Fibroblast of skin of right biceps (primary cell): Measurements from ENCODE around the gene AKAP1.

Experiments used
- DNase-seq: peaks from one replicate; pipeline ENCODE4 v3.0.0-alpha.2; 2013

Gene AKAP1

GRCh38 chr17:57084802-57085447 lies at the start of gene AKAP1:
AKAP1 (plus strand) TSS chr17:57085246; CDS start chr17:57105465, 20,219 bp downstream.
- DNase-seq: peak; percentile 94

DNA sequence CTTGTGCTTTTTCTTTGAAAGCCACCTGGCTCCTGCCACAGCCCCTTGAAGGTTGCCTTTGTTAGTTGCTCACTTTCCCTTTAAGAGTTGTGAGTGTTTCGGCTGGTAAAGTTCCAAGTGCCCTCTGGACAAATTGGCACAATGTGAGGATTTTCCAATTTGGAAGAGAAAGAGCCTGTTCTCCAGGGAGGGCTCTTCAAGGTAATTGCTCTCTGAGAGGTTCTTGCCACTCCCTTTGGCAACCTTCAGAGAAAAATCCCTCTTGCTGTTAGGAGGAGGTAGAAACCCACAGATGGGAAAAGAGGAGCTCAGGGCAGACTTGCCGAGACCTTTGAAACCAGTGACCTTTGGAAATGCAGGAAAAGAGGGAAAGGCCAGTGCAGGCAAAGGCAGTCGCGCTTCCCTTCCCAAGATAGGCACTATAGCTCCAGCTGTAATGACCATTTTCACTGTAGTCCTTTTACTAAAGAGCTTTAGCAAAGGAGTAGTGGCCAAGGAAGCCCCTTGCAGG lies 49.0 kb upstream of the AKAP1 start:
- DNase-seq: no peak

DNA sequence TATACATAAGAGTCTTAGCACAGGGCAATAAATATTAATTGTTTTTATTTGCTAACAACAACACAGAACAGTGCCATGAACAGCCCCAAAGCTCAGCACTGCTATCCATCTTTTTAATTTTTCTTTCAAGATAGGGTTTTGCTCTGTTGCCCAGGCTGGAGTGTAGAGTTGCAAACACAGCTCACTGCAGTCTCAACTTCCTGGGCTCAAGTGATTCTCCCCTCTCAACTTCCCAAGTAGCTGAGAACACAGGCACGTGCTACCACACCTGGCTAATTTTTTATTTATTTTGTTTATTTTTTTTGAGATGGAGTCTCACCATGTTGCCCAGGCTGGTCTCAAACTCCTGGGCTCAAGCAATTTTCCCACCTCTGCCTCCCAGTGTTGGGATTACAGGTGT lies 47.6 kb upstream of the AKAP1 start:
- DNase-seq: no peak

DNA sequence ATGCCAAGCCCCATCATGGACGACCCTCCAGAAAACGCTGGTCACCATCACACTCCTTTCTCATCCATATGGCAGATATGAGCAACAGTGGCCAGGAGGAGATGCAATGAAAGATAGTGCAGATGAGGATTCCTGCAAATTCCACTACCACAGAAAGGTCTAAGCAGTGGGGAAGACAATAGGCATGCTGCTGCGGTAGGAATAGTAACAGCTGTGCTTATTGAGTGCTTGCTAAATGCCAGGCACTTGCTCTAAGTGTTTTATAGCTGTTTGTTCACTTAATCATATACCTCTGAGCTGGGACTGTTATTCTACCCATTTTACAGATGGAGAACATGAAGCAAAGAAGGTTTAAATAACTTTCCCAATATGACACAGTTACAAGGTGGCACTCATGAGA lies 46.6 kb upstream of the AKAP1 start:
- DNase-seq: no peak

DNA sequence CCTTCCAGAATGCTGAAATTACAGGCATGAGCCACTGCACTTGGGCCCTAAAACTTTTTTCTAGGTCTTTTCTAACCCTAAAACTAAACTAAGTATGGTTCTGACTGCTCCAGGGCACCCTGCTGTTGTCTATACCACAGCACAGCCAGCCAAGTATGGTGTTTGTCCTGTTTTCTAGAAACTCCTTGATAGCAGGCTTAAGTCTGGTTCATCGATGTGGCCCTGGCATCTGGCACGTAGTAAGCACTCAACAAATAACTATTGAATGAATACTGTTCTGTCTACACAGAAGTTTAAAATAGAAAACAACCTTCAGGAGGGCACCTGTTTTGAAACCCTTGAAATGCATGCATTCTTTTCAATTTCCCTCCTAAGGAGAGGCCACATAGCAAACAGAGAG lies 44.5 kb upstream of the AKAP1 start:
- no peak for DNase-seq

DNA sequence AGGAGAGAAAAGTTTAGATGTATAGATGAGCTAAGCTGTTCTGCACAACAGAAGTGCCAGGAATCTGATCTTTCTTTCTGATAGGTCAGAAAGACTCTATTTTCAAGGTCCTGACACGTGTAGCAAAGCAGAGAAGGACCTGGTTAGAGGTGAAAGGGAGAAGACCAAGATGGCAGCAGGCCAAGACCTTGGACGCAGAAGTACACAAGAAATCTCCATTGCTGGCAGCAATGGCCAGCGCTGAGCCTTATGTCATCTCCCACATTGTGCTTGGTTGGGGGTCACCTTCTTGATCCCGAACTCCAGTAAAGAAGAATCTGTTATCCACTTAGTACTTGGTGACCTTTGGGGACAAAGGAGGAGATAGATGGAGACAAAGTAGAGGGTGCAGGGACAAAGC lies 41.8 kb upstream of the AKAP1 start:
- no peak for DNase-seq

DNA sequence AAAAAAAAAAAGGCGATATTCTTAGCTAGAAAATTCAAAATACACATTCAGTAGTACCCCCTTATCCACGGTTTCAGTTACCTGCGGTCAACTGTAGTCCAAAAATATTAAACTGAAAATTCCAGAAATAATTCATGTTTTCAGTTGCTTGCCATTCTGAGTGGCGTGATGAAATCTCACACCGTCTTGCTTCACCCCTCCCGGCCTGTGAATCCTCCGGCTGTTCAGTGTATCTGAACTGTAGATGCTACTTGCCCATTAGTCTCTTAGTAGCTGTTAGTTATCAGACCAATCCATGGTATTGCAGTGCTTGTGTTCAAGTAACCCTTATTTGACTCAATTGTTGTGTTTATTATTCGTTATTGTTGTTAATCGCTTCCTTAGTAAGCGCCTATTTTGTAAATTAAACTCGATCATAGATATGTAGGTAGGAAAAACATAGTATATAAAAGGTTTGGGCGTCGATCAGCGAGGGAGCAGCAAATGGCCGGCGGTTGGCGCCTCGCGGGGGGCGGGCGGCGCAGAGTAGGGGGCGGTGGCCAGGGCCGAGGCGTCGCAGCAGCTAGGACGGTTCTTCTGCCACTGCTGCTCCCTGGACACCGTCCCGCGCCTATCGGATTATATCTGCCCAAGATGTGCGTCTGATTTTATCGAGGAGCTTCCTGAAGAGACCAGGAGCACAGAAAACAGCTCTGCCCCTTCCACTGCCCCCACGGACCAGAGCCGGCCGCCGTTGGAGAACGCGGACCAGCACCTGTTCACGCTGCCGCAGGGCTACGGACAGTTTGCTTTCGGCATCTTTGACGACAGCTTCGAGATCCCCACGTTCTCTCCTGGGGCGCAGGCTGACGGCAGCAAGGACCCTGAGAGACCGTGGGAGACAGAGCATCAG lies 39.8 kb upstream of the AKAP1 start:
- no peak for DNase-seq

DNA sequence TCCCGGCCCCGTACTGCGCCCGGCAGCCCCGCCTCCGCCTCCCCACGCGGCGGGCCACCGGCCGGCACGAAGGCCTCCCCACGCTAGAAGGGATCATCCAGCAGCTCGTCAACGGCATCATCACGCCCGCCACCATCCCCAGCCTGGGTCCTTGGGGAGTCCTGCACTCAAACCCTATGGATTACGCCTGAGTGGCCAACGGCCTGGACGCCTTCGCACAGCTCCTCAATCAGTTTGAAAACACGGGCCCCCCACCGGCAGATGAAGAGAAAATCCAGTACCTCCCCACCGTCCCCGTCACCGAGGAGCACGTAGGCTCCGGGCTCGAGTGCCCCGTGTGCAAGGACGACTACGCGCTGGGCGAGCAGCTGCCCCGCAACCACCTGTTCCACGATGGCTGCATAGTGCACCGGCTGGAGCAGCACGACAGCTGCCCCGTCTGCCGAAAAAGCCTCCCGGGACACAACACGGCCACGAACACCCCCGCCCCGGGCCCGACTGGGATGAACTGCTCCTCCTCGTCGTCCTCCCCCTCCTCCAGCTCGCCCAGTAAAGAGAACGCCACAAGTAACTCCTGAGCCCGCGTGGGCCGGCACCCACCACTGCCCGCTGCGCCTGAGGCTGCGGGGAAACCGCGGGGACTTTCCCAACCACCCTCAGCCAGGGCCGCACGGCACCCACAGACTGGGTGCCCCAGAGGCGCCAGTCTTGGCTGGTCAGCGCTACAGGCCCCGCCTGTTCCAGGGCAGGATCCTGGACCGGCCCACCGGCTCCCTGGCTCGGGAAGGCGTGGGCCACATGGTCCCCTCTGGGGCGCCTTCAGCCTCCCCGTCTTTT lies 39.0 kb upstream of the AKAP1 start:
- DNase-seq: no peak

- DNase-seq: no peak
These were observed 38.3 kb upstream of the AKAP1 start for GRCh38 chr17:57046749-57047148.

DNA sequence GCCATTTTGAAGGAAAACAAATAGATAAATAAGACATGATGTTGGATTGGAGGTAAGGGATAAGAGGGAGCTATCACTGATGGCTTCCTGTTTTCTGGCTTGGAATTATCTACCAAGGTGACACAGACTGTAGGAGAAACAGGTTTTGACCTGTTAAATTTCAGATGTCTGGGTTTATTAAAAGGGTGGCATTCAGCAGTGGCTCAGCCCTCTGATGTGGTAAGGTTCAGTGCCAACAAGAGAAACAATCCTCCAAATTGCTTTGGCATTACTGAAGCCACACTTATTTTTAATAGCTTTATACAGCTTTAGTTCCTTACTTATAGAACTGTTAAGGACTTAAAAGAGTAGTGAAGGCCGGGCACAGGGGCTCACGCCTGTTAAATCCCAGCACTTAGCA lies 37.0 kb upstream of the AKAP1 start:
- DNase-seq: no peak

DNA sequence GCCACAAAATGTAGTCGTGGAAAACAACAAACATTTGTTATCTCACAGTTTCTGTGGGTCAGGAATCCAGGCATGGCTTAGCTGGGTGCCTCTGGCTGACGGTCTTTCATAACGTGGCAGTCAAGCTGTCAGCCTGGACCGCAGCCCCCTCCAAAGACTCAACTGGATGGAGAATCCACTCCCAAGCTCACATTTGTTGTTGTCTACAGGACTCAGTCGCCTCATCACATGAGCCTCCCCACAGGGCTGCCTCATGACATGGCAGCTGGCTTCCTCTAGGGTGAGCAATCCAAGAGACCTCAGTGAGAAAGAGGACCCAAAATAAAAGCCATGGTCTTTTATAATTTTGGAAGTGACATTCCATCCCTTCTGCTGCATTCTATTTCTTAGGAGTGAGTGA lies 34.7 kb upstream of the AKAP1 start:
- DNase-seq: no peak

DNA sequence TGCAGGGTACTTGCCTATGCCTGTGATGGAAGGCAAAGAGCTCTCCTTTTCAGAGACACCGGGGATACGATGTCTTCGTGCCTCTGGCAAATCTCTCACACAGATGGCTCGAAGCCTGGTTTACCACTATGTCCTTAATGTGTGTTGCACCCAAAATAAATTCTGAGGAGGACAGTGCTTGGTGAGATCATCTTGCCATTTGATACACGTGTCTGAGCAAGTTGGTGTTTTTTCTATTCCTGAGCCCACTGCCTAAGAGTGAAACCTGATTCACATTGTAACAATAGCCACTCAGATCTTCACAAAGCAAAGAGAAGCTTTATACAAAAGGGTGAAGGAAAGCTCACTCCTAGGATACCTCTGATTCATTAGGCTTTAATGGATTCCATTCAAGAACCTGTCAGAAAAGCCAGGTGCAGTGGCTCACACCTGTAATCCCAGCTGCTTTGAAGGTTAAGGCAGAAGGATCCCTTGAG lies 33.1 kb upstream of the AKAP1 start:
- no peak for DNase-seq

GRCh38 chr17:57062865-57063264 lies 22.2 kb upstream of the AKAP1 start:
- DNase-seq: no peak

DNA sequence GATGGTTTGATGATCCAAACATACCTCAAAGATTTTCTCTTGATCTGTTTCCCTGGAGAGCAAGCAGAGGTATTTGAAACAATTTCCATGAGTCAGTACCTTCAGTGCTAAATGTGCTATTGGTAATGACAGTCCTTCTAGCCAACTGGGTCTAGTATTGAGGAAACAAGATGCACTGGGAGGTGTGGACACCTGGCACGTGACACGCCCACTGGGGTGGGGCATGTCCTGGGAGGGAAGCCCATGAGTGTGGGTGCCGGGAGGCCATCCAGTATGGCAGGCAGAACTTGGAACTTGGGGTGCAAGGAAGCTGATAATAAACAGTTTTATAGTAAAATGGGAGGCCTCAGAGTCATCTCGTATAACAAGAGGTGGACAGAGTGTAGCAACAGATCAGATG lies 17.9 kb upstream of the AKAP1 start:
- DNase-seq: no peak

DNA sequence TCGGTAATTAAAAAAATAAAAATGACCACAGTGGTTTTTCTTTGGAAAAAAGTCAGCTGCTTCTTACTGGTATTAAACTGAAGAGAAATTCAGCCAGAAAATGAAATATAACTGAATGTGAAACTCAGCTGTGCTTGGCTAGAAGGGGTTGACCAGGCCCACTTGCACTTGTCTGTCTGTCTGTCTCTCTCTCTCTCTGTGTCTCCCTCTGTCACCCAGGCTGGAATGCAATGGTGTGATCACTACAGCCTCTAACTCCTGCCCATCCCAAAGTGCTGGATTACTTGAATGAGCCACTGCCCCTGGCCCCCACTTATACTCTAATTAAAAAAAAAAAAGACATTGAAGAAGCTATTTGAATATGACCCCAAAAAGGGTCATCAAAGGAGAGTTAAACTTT lies 17.3 kb upstream of the AKAP1 start:
- no peak for DNase-seq

DNA sequence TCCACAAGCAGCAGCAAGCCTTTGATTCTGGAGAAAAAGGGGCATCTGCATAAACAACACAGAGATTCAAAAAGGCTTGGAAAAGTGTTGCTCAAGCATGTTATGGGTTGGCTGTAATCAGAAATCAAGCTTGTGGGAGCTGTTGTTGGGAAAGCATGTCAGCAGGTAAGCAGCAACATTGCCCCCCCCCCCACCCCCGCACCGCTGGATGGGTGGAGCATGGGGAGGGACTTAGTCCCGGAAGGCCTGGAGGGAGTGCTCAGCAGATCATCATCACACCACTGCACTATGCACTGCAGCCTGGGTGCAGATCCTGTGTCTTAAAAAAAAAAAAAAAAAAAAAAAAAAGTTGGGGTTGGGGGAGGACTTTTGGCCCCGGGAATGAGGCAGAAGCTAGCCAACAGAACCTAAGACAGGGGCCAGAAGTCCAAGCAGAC lies 16.8 kb upstream of the AKAP1 start:
- DNase-seq: no peak

GRCh38 chr17:57068707-57069106 lies 16.3 kb upstream of the AKAP1 start:
- no peak for DNase-seq

DNA sequence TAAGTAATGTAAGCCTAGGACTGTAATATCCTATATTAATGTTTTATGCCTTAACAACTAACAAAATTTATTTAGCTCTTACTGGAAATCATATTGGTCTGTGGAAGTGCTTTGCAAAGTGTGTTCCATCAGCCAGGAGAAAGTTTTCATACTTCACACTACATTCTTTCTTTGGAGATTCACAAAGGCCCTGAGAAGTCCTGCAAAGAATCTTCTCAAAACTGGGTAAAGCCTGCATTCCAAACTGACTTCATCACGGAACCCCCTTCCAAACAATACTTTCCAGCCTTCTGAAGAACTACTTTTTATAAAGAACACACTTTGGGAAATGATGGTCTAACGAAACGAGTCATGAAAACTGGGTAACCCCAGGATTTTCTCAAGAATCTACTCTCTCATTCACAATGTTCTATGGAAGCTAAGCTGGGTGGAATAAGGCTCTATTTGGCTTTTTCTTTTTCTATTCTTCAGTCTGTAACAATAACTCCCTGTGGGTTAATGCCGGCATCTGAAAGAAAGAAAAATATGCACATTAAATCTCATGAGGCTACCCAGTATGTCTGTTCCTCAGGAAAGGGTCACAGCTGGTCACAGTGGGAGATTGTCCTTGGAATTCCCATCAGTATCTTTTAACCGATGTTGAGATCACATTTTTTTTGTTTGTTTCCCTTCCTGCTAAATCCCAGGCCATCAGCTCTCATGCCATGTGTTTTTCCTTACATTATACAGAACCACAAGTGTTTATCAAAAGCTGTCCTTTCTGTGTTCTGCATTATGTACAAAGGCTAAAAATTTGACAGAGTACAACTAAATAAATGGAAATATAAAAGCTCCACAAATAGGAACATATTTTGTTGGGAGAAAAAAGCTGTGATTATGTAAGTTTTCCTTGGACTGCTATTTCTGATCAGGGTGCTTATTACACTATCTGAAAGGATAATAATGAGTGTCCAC lies 12.8 kb upstream of the AKAP1 start:
- DNase-seq: no peak

- no peak for DNase-seq
These were observed 11.4 kb upstream of the AKAP1 start for GRCh38 chr17:57073626-57074025.

DNA sequence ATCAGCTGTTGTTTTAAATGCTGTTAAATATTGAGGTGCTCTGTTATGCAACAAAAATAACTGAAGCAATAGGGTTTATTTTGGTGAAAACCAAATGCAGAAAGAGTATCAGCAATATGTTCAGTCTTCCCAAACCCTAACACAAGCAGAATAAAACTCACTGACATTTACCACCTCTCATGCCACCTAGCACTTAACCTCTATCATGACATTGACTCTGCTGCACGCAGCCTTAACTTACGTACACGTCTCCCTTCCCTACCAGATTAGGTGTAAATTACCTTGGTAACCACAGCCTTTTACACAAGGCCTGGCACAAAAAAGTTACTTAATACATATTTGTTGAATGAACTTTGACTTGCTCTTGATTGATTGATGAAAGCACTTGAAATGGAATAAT lies 9.9 kb upstream of the AKAP1 start:
- DNase-seq: no peak

- no peak for DNase-seq
These were observed 9.3 kb upstream of the AKAP1 start for GRCh38 chr17:57075785-57076184.

GRCh38 chr17:57077000-57077399 lies 8.0 kb upstream of the AKAP1 start:
- DNase-seq: no peak
